Effector memory CD4-positive, alpha-beta T cell (primary cell): ENCODE results near the gene SPACA9.

ENCODE experiments used
- DNase-seq, 3 donors: peaks; one replicate each; pipeline ENCODE4 v3.0.0-alpha.2; 2020
- H3K27ac ChIP-seq: 2 replicates; pipeline ENCODE4 v1.7.0; 2013; ENCODE audit warnings: mild to moderate bottlenecking, low read length, moderate library complexity; ENCODE audit not compliant: insufficient read depth, poor library complexity, severe bottlenecking
- H3K27me3 ChIP-seq: replicated peaks from 2 replicates; pipeline ENCODE4 v1.7.0; 2013; ENCODE audit warnings: mild to moderate bottlenecking, low read length; ENCODE audit not compliant: insufficient read depth, control insufficient read depth, poor library complexity, severe bottlenecking
- H3K36me3 ChIP-seq: 2 replicates; pipeline ENCODE4 v1.7.0; 2013; ENCODE audit warnings: mild to moderate bottlenecking, low read length, moderate library complexity; ENCODE audit not compliant: control insufficient read depth, insufficient read depth
- H3K4me1 ChIP-seq: 2 replicates; pipeline ENCODE4 v1.7.0; 2013; ENCODE audit warnings: low read length, mild to moderate bottlenecking; ENCODE audit not compliant: control insufficient read depth, insufficient read depth, poor library complexity, severe bottlenecking
- H3K4me3 ChIP-seq: 2 replicates; pipeline ENCODE4 v1.7.0; 2013; ENCODE audit warnings: low read length, low read depth, mild to moderate bottlenecking; ENCODE audit not compliant: insufficient read depth, poor library complexity, severe bottlenecking
- H3K9me3 ChIP-seq: 2 replicates; pipeline ENCODE4 v1.7.0; 2013; ENCODE audit warnings: mild to moderate bottlenecking, low read length, moderate library complexity; ENCODE audit not compliant: control insufficient read depth

The SPACA9 gene

DNA sequence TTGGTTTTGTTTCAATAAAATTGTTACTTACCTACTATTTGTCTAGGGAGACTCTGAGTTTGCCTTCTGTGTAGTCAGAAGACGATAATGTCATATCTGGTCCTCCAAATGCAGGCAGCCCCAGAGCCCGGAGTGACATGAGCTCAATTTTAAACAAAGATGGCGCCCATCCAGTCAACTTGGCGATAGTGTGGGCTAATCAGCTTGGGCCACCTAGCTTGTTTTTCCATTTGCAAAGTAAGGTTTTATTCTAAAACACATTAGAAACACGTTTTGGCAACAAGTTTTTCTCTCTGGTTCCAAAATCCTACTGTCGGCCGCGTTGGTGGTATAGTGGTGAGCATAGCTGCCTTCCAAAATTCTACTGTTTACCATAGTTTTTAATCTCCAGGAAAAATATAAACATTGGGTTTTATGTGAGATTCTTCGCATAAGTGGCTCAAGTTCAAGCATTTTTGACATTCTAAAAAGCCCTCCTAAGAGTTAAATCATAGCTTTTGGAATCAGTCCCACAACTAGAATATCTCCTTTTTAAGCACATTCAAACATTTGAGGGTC, 52.6 kb downstream of the SPACA9 start:
- Histone ChIP-seq H3K9me3 (no peaks in the 10 kb centered on the region), H3K27ac (no peak overlapping the region), H3K36me3 (peaks cover 16% of the 10 kb centered on the region), H3K27me3 (no peaks in the 10 kb centered on the region), H3K4me1 (no peaks in the 10 kb centered on the region), H3K4me3 (no peak overlapping the region)
- DNase-seq, result no peak

DNA sequence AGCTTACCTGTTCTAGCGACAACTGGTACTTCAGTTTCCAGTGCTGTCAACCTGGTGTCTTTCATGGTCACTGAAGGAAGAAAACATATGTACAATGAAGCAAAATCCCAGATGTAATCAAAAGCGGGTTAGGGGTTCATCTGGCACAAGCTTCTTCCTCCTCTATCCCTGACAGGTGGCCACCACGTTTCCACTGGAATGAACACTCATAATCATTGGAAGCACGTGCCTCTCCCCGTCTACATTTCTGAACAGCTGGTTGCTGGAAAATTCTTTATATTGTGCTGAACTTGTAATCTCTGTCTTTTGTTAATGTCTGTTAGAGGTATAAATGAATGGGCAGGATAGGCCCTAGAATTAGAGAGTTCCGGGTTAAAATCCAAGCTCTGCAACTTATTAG, 56.3 kb downstream of the SPACA9 start:
- no peak overlapping the region for H3K27ac ChIP-seq
- H3K27me3 ChIP-seq, result no peaks in the 10 kb centered on the region
- H3K4me3 ChIP-seq, result no peak overlapping the region
- no peaks in the 10 kb centered on the region for H3K9me3 ChIP-seq
- H3K36me3 ChIP-seq, result no peaks in the 10 kb centered on the region
- no peak for DNase-seq
- H3K4me1 ChIP-seq, result no peaks in the 10 kb centered on the region

DNA sequence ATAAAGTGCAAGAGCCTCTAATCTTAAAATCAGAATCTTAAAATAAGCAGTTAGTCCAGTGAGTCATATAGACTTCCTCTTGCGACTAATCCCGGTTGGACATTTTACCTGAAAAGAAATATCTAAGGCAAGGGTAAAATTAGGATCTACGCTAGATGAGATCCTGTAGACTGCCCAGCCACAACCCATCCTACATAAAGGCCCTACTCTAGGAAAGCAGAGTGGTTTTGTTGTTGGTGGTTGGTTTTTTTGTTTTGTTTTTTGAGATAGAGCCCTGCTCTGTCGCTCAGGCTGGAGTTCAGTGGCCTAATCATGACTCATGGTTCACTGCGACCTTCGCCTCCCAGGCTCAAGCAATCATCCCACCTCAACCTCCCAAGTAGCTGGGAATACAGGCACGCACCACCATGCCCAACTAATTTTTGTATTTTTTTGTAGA, 58.8 kb downstream of the SPACA9 start:
- Histone ChIP-seq H3K27ac (no peak overlapping the region), H3K4me3 (no peak overlapping the region), H3K27me3 (no peaks in the 10 kb centered on the region), H3K9me3 (no peaks in the 10 kb centered on the region), H3K4me1 (no peaks in the 10 kb centered on the region), H3K36me3 (no peaks in the 10 kb centered on the region)
- DNase-seq, result no peak

DNA sequence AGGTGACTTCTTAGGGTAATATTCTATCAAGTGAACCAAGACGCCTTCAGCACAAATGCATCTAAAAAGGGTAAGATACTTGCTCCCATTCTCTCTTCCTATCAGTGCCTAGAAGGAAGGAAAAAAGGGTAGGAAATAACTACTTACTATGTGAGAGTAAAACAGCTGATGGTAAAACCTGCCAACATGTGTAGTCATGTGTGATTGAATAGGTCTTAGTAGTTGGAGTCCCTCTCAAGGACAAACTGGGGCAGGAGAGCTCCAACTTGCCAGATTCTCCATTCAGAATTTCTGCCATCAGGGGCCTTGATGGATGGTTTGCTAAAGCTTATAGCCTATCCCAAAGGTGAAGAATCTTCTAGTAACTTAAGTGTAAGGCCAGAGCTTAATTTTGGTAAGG, 60.5 kb downstream of the SPACA9 start:
- peaks cover 8% of the 10 kb centered on the region for H3K4me1 ChIP-seq

More for the DNA sequence above, 60.5 kb downstream of the SPACA9 start:
- Histone ChIP-seq H3K9me3 (no peaks in the 10 kb centered on the region), H3K27me3 (no peaks in the 10 kb centered on the region), H3K36me3 (no peaks in the 10 kb centered on the region), H3K27ac (no peak overlapping the region), H3K4me3 (no peak overlapping the region)
- no peak for DNase-seq
